ENCODE data around the gene PPP1R1B. TPM values are rescaled to one million over a fixed set of nuclear protein-coding genes. Genes with fewer than 3 reads are reported as not detected.

The PPP1R1B gene
- total RNA-seq, 4 donors from 2014 or later, result 0.23 to 4.8 (median 2.4) TPM

DNA sequence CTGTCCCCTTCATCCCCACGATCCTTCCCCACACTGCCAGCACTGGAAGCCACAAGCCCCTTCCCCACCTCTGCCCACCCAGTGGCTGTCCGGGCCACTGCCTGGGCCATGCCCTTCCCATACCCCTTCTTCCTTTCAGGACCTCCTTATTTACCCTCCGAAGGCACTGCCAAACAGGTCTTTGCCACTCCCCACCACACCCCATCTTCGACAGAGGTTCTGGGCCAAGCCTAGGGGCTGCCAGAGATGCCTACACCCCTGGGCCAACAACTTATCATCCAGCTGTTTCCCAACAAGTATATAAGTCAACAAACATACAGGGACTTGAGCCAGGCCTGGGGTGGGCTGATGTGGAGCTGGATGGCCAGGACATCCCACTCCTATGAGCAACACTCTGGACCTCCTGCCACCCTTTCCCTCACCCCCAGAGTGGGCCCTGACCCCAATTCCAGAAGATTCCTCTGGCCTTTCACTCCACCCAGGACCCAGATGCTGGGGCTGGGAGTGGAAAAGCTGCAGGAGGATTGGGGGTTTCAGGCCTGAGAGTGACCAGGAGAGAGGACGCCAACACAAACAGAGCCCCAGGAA lies 1.5 kb upstream of the PPP1R1B start:
- TF ChIP-seq CTCF (IDR thresholded peaks at IDR 0.05) (no peak), POLR2A (IDR thresholded peaks at IDR 0.05) (no peak)
- H3K36me3 ChIP-seq, result no peaks in the 10 kb centered on the region
- peaks cover 39 to 77% (median 47%) of the 10 kb centered on the region in 3 donors for H3K4me1 ChIP-seq
- intact Hi-C loops (cut with DNase I), result no loop called here
- no peak overlapping the region for H3K4me3 ChIP-seq
- DNase-seq, result no peak
- peak overlapping the region in 2 of 4 donors; percentile 5 to 46 for H3K27ac ChIP-seq
- 26 to 57% methylated on average over 3 of the region's 5 CpGs for WGBS, 2 donors
- no peaks in the 10 kb centered on the region for H3K9me3 ChIP-seq
- H3K27me3 ChIP-seq, result peaks cover 0 to 66% (median 9%) of the 10 kb centered on the region in 4 donors

DNA sequence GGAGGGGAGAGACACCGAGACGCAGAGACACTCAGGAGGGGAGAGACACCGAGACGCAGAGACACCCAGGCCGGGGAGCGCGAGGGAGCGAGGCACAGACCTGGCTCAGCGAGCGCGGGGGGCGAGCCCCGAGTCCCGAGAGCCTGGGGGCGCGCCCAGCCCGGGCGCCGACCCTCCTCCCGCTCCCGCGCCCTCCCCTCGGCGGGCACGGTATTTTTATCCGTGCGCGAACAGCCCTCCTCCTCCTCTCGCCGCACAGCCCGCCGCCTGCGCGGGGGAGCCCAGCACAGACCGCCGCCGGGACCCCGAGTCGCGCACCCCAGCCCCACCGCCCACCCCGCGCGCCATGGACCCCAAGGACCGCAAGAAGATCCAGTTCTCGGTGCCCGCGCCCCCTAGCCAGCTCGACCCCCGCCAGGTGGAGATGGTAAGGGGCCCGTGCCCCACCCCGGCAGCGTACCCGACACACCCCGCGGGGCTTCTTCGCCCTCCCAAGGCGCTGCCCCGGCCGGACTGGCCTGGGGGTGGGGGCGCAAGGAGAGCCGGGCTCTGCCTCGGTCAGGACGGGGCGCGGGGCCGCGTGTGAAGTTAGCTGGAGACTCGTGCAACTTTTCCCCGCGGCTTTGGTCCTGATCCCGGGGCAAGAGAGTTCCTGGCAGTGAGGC lies 427 bp downstream of the PPP1R1B start:
- no peaks in the 10 kb centered on the region for H3K9me3 ChIP-seq
- no peaks in the 10 kb centered on the region for H3K36me3 ChIP-seq
- peaks cover 39 to 82% (median 45%) of the 10 kb centered on the region in 3 donors for H3K4me1 ChIP-seq
- peak overlapping the region in 2 of 4 donors; percentile 42 to 80 for H3K27ac ChIP-seq
- TF ChIP-seq POLR2A (IDR thresholded peaks at IDR 0.05) (no peak), CTCF (IDR thresholded peaks at IDR 0.05) (no peak)
- H3K27me3 ChIP-seq, result peaks cover 0 to 76% (median 9%) of the 10 kb centered on the region in 4 donors
- intact Hi-C loops (cut with DNase I), result no loop called here
- H3K4me3 ChIP-seq, result peak overlapping the region; percentile 10 to 59 (median 40)
- 1 to 10% methylated on average over 7 to 14 of the region's 72 CpGs for WGBS, 2 donors
- DNase-seq, result no peak

DNA sequence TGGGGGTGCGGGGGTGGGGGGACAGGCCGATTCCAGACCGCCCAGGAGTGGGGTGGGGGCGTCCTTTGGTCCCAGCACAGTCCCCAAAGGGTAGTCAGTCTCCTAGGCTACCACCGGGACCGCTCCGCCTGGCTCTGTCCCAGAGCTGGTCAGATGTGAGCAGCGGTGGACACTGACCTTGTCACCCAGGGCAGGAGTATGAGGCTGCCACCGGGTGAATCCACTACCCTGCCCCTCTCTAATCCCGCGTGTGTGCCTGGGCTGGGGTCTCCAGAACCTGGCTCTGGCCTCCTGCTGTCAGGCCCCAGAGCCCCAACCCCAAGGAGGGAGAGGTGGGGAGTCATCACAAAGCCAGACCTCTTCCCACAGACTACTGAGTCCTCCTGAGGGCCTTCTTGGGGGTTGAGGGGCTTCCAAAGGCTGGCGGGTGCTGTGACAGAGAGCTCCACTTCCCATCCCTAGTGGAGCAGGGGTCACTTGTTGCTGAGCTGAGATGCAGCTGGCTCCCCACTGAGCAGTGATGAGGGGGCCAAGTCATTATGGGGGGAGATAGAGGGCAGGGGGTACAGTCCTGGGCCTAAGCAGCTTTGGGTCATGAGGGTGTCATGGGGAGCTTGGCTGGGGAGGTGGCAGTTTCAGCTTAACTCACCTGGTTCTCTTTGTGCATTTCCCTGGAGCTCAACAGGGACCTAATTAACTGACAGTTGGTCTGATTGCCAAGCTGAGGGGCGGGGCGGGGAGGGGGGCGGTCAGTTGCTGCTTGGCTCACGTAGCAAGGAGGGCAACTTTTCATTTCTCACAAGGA lies 1.2 kb downstream of the PPP1R1B start:
- TF ChIP-seq CTCF (IDR thresholded peaks at IDR 0.05) (no peak), POLR2A (IDR thresholded peaks at IDR 0.05) (no peak)
- intact Hi-C loops (cut with DNase I), result no loop called here
- H3K9me3 ChIP-seq, result no peaks in the 10 kb centered on the region
- no peak for DNase-seq
- WGBS, 2 donors, result 17 to 49% methylated on average over 1 to 3 of the region's 16 CpGs
- peak overlapping the region in 2 of 4 donors; percentile 50 to 59 for H3K4me3 ChIP-seq
- no peaks in the 10 kb centered on the region for H3K36me3 ChIP-seq
- H3K27me3 ChIP-seq, result peaks cover 0 to 77% (median 9%) of the 10 kb centered on the region in 4 donors
- H3K27ac ChIP-seq, result peak overlapping the region in 2 of 4 donors; percentile 42 to 80
- H3K4me1 ChIP-seq, result peaks cover 39 to 84% (median 42%) of the 10 kb centered on the region in 3 donors

- Histone ChIP-seq H3K4me3 (no peak overlapping the region), H3K27ac (peak overlapping the region in 1 of 4 donors; percentile 80), H3K9me3 (no peaks in the 10 kb centered on the region), H3K36me3 (no peaks in the 10 kb centered on the region), H3K27me3 (peaks cover 0 to 77% (median 9%) of the 10 kb centered on the region in 4 donors), H3K4me1 (peaks cover 31 to 74% (median 33%) of the 10 kb centered on the region in 3 donors)
- no peak for DNase-seq
- intact Hi-C loops (cut with DNase I), result no loop called here
- TF ChIP-seq POLR2A (IDR thresholded peaks at IDR 0.05) (no peak), CTCF (IDR thresholded peaks at IDR 0.05) (no peak)
- 67 to 71% methylated on average over 4 to 9 of the region's 10 CpGs for WGBS, 2 donors
Observed at GRCh38 chr17:39628655-39629493, 2.1 kb downstream of the PPP1R1B start.
